HCT116 (cell line): ENCODE results near the gene ATP8A1. TPM values are rescaled to one million over a fixed set of nuclear protein-coding genes. Genes with fewer than 3 reads are reported as not detected.

Experiments
- ATAC-seq: fragments of 200-7000 bp; cut with Tn5 transposase; 2 replicates; pipeline ENCODE4 v1.9.1; 2020; ENCODE audit warnings: mild to moderate bottlenecking, moderate library complexity
- BruUV-seq: library from RNA; stranded (reverse); fragments of 400-500 nt; replicated peaks from 2 replicates; lab custom pipeline; 2021; lab: Mats Ljungman, UMichigan
- CTCF ChIA-PET: fragments of 300-600 bp; sonication (Branson Sonifier 250); formaldehyde crosslinking; loops from one replicate; lab custom pipeline; 2021; ENCODE audit warnings: antibody characterized with exemption; lab: Charles Lee
- POLR2A ChIA-PET: fragments of 300-600, 350-600 bp; sonication (Branson Sonifier 250); formaldehyde crosslinking; loops from one replicate; lab custom pipeline; 2021; ENCODE audit warnings: antibody characterized with exemption; lab: Charles Lee
- RAD21 ChIA-PET, 2 experiments: fragments of 300-600 bp; sonication (Branson Sonifier 250); formaldehyde crosslinking; loops; one replicate each; lab custom pipeline; 2023; ENCODE audit warnings: low total read pairs in 2 of 2; ENCODE audit not compliant: uncharacterized antibody in 2 of 2, unreplicated experiment in 2 of 2, low non-redundant PET in 1 of 2; lab: Charles Lee
- DNase-seq: peaks from one replicate; pipeline ENCODE4 v3.0.0-alpha.2; 2010; ENCODE audit warnings: low read depth, low spot score
- H2AFZ ChIP-seq: fragments of 200-600 bp; shearing (Covaris generic), sonication (generic); 2 replicates; pipeline ENCODE4 v1.6.1; 2017; ENCODE audit warnings: low read depth, mixed run types, mixed read lengths, antibody characterized with exemption, low read length; ENCODE audit not compliant: poor library complexity, severe bottlenecking
- H3K27ac ChIP-seq: 2 replicates; pipeline ENCODE4 v1.5.1; 2012; ENCODE audit warnings: low read depth, low read length
- H3K27me3 ChIP-seq: fragments of 200-600 bp; sonication (generic); 2 replicates; pipeline ENCODE4 v1.6.1; 2016; ENCODE audit warnings: mixed run types, low read length, mixed read lengths; ENCODE audit not compliant: insufficient read depth
- H3K36me3 ChIP-seq, 2 experiments: fragments of 200-500 bp in 1 of 2; fragments of 200-600 bp in 1 of 2; sonication (Bioruptor generic) in 1 of 2; sonication (generic) in 1 of 2; 2 replicates each; pipeline versions ENCODE4 v1.5.1 to v1.6.1; 2014 to 2016; ENCODE audit warnings: low read length in 2 of 2, inconsistent platforms in 1 of 2, mixed read lengths in 1 of 2, mixed run types in 1 of 2; ENCODE audit not compliant: insufficient read depth in 2 of 2, control insufficient read depth in 1 of 2
- H3K4me1 ChIP-seq, 2 experiments: fragments of 200-600 bp in 1 of 2; sonication (generic) in 1 of 2; 2 replicates each; pipeline versions ENCODE4 v1.5.1 to v1.6.1; 2012 to 2017; ENCODE audit warnings: low read length in 2 of 2, inconsistent platforms in 1 of 2, mild to moderate bottlenecking in 1 of 2, mixed read lengths in 1 of 2, mixed run types in 1 of 2, moderate library complexity in 1 of 2; ENCODE audit not compliant: insufficient read depth in 2 of 2, control insufficient read depth in 1 of 2
- H3K4me2 ChIP-seq: fragments of 200-600 bp; sonication (generic); 2 replicates; pipeline ENCODE4 v1.6.1; 2017; ENCODE audit warnings: mixed run types, low read length, mixed read lengths
- H3K4me3 ChIP-seq, 2 experiments: fragments of 200-600 bp in 1 of 2; sonication (generic) in 1 of 2; replicated peaks in 1 of 2; 2 replicates each; pipeline ENCODE4 v1.5.1; 2011 to 2016; ENCODE audit warnings: low read length in 2 of 2, control low read depth in 1 of 2, low read depth in 1 of 2, mild to moderate bottlenecking in 1 of 2, mixed read lengths in 1 of 2, mixed run types in 1 of 2
- H3K79me2 ChIP-seq: fragments of 200-600 bp; sonication (generic); 2 replicates; pipeline ENCODE4 v1.6.1; 2017; ENCODE audit warnings: mild to moderate bottlenecking, mixed run types, low read length, moderate library complexity, mixed read lengths; ENCODE audit not compliant: insufficient read depth
- H3K9ac ChIP-seq: fragments of 200-600 bp; sonication (generic); 2 replicates; pipeline ENCODE4 v1.6.1; 2016; ENCODE audit warnings: low read length, mixed read lengths
- H3K9me2 ChIP-seq: fragments of 200-600 bp; sonication (generic), shearing (Covaris generic); 2 replicates; pipeline ENCODE4 v1.6.1; 2017; ENCODE audit warnings: mixed run types, mild to moderate bottlenecking, moderate library complexity; ENCODE audit not compliant: insufficient read depth
- H3K9me3 ChIP-seq, 2 experiments: fragments of 200-500 bp in 1 of 2; fragments of 200-600 bp in 1 of 2; sonication (Bioruptor generic) in 1 of 2; sonication (generic) in 1 of 2; 2 replicates each; pipeline ENCODE4 v1.6.1; 2014 to 2017; ENCODE audit warnings: low read length in 2 of 2, mixed read lengths in 2 of 2, inconsistent platforms in 1 of 2, low read depth in 1 of 2, mild to moderate bottlenecking in 1 of 2, mixed run types in 1 of 2, moderate library complexity in 1 of 2; ENCODE audit not compliant: control insufficient read depth in 1 of 2, insufficient read depth in 1 of 2
- H4K20me1 ChIP-seq: fragments of 200-600 bp; sonication (generic), shearing (Covaris generic); 2 replicates; pipeline ENCODE4 v1.6.1; 2017; ENCODE audit warnings: mixed run types, mild to moderate bottlenecking, moderate library complexity; ENCODE audit not compliant: insufficient read depth
- ATF3 ChIP-seq: IDR thresholded peaks from 2 replicates; pipeline ENCODE4 v1.6.1; 2012
- CEBPB ChIP-seq: IDR thresholded peaks from 2 replicates; pipeline ENCODE4 v1.6.1; 2012; ENCODE audit warnings: low read depth
- CTCF ChIP-seq, 3 experiments: fragments of 200-600 bp in 1 of 3; sonication (generic) in 1 of 3; IDR thresholded peaks in 2 of 3; conservative IDR thresholded peaks in 1 of 3; 2 replicates each; pipeline ENCODE4 v1.5.1; 2012 to 2017; ENCODE audit warnings: low read depth in 2 of 3, low read length in 2 of 3, antibody characterized with exemption in 1 of 3, borderline replicate concordance in 1 of 3, control low read depth in 1 of 3, mild to moderate bottlenecking in 1 of 3, mixed read lengths in 1 of 3, mixed run types in 1 of 3, moderate library complexity in 1 of 3; ENCODE audit not compliant: insufficient read depth in 1 of 3
- ELF1 ChIP-seq: IDR thresholded peaks from 2 replicates; pipeline ENCODE4 v1.6.1; 2012; ENCODE audit warnings: low read depth, borderline replicate concordance
- MAX ChIP-seq: IDR thresholded peaks from 2 replicates; pipeline ENCODE4 v1.6.1; 2012
- REST ChIP-seq: IDR thresholded peaks from 2 replicates; pipeline ENCODE4 v1.6.1; 2012; ENCODE audit warnings: low read depth
- SIN3A ChIP-seq: IDR thresholded peaks from 2 replicates; pipeline ENCODE4 v1.6.1; 2012; ENCODE audit warnings: low read depth
- intact Hi-C: fragments of 100-400 bp; cut with micrococcal nuclease; formaldehyde crosslinking; loops from 2 replicates; pipeline ENCODE4 v1.10.0; 2022
- total RNA-seq: library from RNA; stranded (reverse); gene quantifications from one replicate; pipeline ENCODE4 v1.2.1, GENCODE V29; 2021; ENCODE audit not compliant: unreplicated experiment

Gene ATP8A1
- total RNA-seq, 1 experiment from 2014 or later = 1.9 TPM

GRCh38 chr4:42395595-42395994 is 261.3 kb downstream of the ATP8A1 start:
- no peaks in the 10 kb centered on the region for H4K20me1 ChIP-seq
- CTCF ChIA-PET = no interaction called here
- TF ChIP-seq REST = no peak
- TF ChIP-seq MAX = no peak
- no peak for TF ChIP-seq SIN3A
- TF ChIP-seq ELF1 = no peak
- no peak for TF ChIP-seq ATF3
- TF ChIP-seq CTCF (IDR thresholded peaks at IDR 0.05 in 2 of 3, conservative IDR thresholded peaks at IDR 0.05 in 1 of 3; ENCODE audit: borderline replicate concordance in 1 of 3, insufficient read depth in 1 of 3, low read depth in 2 of 3, low read length in 2 of 3) = no peak
- no peak for TF ChIP-seq CEBPB
- H3K9me2 ChIP-seq = no peaks in the 10 kb centered on the region
- no peaks in the 10 kb centered on the region for H3K4me1 ChIP-seq
- ATAC-seq (no peak), DNase-seq (no peak)
- no peak overlapping the region for H3K27ac ChIP-seq
- H3K9ac ChIP-seq = no peak overlapping the region
- no TSS peak for BruUV-seq
- RAD21 ChIA-PET = no interaction called here
- H3K4me3 ChIP-seq = no peak overlapping the region
- H3K79me2 ChIP-seq = no peaks in the 10 kb centered on the region
- POLR2A ChIA-PET = no interaction called here
- no peaks in the 10 kb centered on the region for H3K9me3 ChIP-seq
- intact Hi-C loops = no loop called here
- no peaks in the 10 kb centered on the region for H3K36me3 ChIP-seq
- no peaks in the 10 kb centered on the region for H3K27me3 ChIP-seq
- no peak overlapping the region for H3K4me2 ChIP-seq
- no peak overlapping the region for H2AFZ ChIP-seq
